Measurements from ENCODE around the gene TNXB. TPM values are rescaled to one million over a fixed set of nuclear protein-coding genes. Genes with fewer than 3 reads are reported as not detected.

Gene TNXB
- 11.2 TPM for total RNA-seq
- polyA plus RNA-seq, result under 1 TPM in 2 of 4 donors, not detected in 2; 0.15 to 0.46 TPM

GRCh38 chr6:32109114-32109764, at the start of gene TNXB:
TSS of gene TNXB (minus strand) at chr6:32109338. CDS start at chr6:32098198, 11,140 bp downstream.
- Mint-ChIP-seq H3K4me1 (peaks cover 0 to 24% (median 3%) of the 10 kb centered on the region in 4 donors), H3K27ac (peak within 1 kb of the TSS in 2 of 3 donors; percentile 45 to 91), H3K4me3 (no peak within 1 kb of the TSS), H3K9me3 (peaks cover 0 to 1% (median 0%) of the 10 kb centered on the region in 7 donors), H3K27me3 (peaks cover 14% of the 10 kb centered on the region), H3K36me3 (peaks cover 3% of the 10 kb centered on the region)
- DNase-seq (no peak), ATAC-seq (ENCODE audit: low read depth in 2 of 2) (no peak)
- no peaks in the 10 kb centered on the region for H3K9me3 ChIP-seq (ENCODE audit: control insufficient read depth in 2 of 2, low read length in 2 of 2)
- no peak within 1 kb of the TSS for H3K27ac ChIP-seq (ENCODE audit: insufficient read depth, low read length, poor library complexity, severe bottlenecking)
- H3K4me3 ChIP-seq (ENCODE audit: low read depth, low read length), result no peak within 1 kb of the TSS
- H3K4me1 ChIP-seq (ENCODE audit: control insufficient read depth, insufficient read depth, low read length, poor library complexity, severe bottlenecking), result peaks cover 5% of the 10 kb centered on the region
- peaks cover 4% of the 10 kb centered on the region for H3K27me3 ChIP-seq (ENCODE audit: control insufficient read depth, insufficient read depth, low read length)
- no peaks in the 10 kb centered on the region for H3K36me3 ChIP-seq (ENCODE audit: control insufficient read depth, insufficient read depth, low read length)

GRCh38 chr6:32158052-32158451, 48.9 kb upstream of the TNXB start:
- H3K4me3 Mint-ChIP-seq, result no peak overlapping the region
- peaks cover 19% of the 10 kb centered on the region for H3K36me3 Mint-ChIP-seq
- Histone ChIP-seq H3K36me3 (ENCODE audit: control insufficient read depth, insufficient read depth, low read length) (peaks cover 7% of the 10 kb centered on the region), H3K27ac (ENCODE audit: insufficient read depth, low read length, poor library complexity, severe bottlenecking) (no peak overlapping the region), H3K4me1 (ENCODE audit: control insufficient read depth, insufficient read depth, low read length, poor library complexity, severe bottlenecking) (peaks cover 20% of the 10 kb centered on the region), H3K27me3 (ENCODE audit: control insufficient read depth, insufficient read depth, low read length) (no peaks in the 10 kb centered on the region), H3K9me3 (ENCODE audit: control insufficient read depth in 2 of 2, low read length in 2 of 2) (no peaks in the 10 kb centered on the region), H3K4me3 (ENCODE audit: low read depth, low read length) (no peak overlapping the region)
- H3K27me3 Mint-ChIP-seq, result peaks cover under 1% of the 10 kb centered on the region
- no peak for DNase-seq
- no peak for ATAC-seq (ENCODE audit: low read depth in 2 of 2)
- no peak overlapping the region for H3K27ac Mint-ChIP-seq
- H3K9me3 Mint-ChIP-seq, result peaks cover 0 to 1% (median 0%) of the 10 kb centered on the region in 7 donors
- H3K4me1 Mint-ChIP-seq, result peaks cover 0 to 31% (median 12%) of the 10 kb centered on the region in 4 donors

- no peaks in the 10 kb centered on the region for H3K9me3 ChIP-seq (ENCODE audit: control insufficient read depth in 2 of 2, low read length in 2 of 2)
- H3K4me3 ChIP-seq (ENCODE audit: low read depth, low read length), result no peak overlapping the region
- Mint-ChIP-seq H3K4me3 (no peak overlapping the region), H3K4me1 (peaks cover 0 to 41% (median 21%) of the 10 kb centered on the region in 4 donors), H3K9me3 (peaks cover 0 to 1% (median 0%) of the 10 kb centered on the region in 7 donors), H3K36me3 (peaks cover 17% of the 10 kb centered on the region), H3K27ac (no peak overlapping the region), H3K27me3 (peaks cover 13% of the 10 kb centered on the region)
- ATAC-seq (ENCODE audit: low read depth in 2 of 2) (no peak), DNase-seq (no peak)
- no peaks in the 10 kb centered on the region for H3K27me3 ChIP-seq (ENCODE audit: control insufficient read depth, insufficient read depth, low read length)
- no peak overlapping the region for H3K27ac ChIP-seq (ENCODE audit: insufficient read depth, low read length, poor library complexity, severe bottlenecking)
- H3K36me3 ChIP-seq (ENCODE audit: control insufficient read depth, insufficient read depth, low read length), result peaks cover 7% of the 10 kb centered on the region
- peaks cover 20% of the 10 kb centered on the region for H3K4me1 ChIP-seq (ENCODE audit: control insufficient read depth, insufficient read depth, low read length, poor library complexity, severe bottlenecking)
Observed at GRCh38 chr6:32156891-32157290, 47.8 kb upstream of the TNXB start.

GRCh38 chr6:32154514-32155161, 45.5 kb upstream of the TNXB start:
- Histone ChIP-seq H3K4me1 (ENCODE audit: control insufficient read depth, insufficient read depth, low read length, poor library complexity, severe bottlenecking) (peaks cover 20% of the 10 kb centered on the region), H3K4me3 (ENCODE audit: low read depth, low read length) (peak overlapping the region; percentile 77), H3K27me3 (ENCODE audit: control insufficient read depth, insufficient read depth, low read length) (peaks cover 2% of the 10 kb centered on the region), H3K27ac (ENCODE audit: insufficient read depth, low read length, poor library complexity, severe bottlenecking) (peak overlapping the region; percentile 62), H3K36me3 (ENCODE audit: control insufficient read depth, insufficient read depth, low read length) (peaks cover 7% of the 10 kb centered on the region), H3K9me3 (ENCODE audit: control insufficient read depth in 2 of 2, low read length in 2 of 2) (no peaks in the 10 kb centered on the region)
- peaks cover 0 to 3% (median 0%) of the 10 kb centered on the region in 7 donors for H3K9me3 Mint-ChIP-seq
- DNase-seq, result peak; percentile 51 to 80 (median 73)
- peaks cover 0 to 56% (median 24%) of the 10 kb centered on the region in 4 donors for H3K4me1 Mint-ChIP-seq
- peaks cover 27% of the 10 kb centered on the region for H3K27me3 Mint-ChIP-seq
- peak overlapping the region; percentile 91 to 98 (median 94) for H3K4me3 Mint-ChIP-seq
- peak; percentile 82 to 83 for ATAC-seq (ENCODE audit: low read depth in 2 of 2)
- H3K36me3 Mint-ChIP-seq, result peaks cover 17% of the 10 kb centered on the region
- peak overlapping the region; percentile 91 to 93 (median 92) for H3K27ac Mint-ChIP-seq

GRCh38 chr6:32153564-32154513, 44.7 kb upstream of the TNXB start, which contains the start of gene PPT2:
TSS of gene PPT2 (plus strand) at chr6:32154141. CDS start at chr6:32154595, 454 bp downstream.
- peaks cover 7% of the 10 kb centered on the region for H3K36me3 ChIP-seq (ENCODE audit: control insufficient read depth, insufficient read depth, low read length)
- Mint-ChIP-seq H3K4me1 (peaks cover 0 to 62% (median 26%) of the 10 kb centered on the region in 4 donors), H3K27ac (peak within 1 kb of the TSS; percentile 91 to 93 (median 92)), H3K4me3 (peak within 1 kb of the TSS; percentile 91 to 98 (median 94)), H3K9me3 (peaks cover 0 to 3% (median 0%) of the 10 kb centered on the region in 7 donors), H3K36me3 (peaks cover 14% of the 10 kb centered on the region), H3K27me3 (peaks cover 32% of the 10 kb centered on the region)
- peaks cover 2% of the 10 kb centered on the region for H3K27me3 ChIP-seq (ENCODE audit: control insufficient read depth, insufficient read depth, low read length)
- peak; percentile 53 to 85 (median 58) for DNase-seq
- H3K27ac ChIP-seq (ENCODE audit: insufficient read depth, low read length, poor library complexity, severe bottlenecking), result peak within 1 kb of the TSS; percentile 62
- no peaks in the 10 kb centered on the region for H3K9me3 ChIP-seq (ENCODE audit: control insufficient read depth in 2 of 2, low read length in 2 of 2)
- peak within 1 kb of the TSS; percentile 77 for H3K4me3 ChIP-seq (ENCODE audit: low read depth, low read length)
- ATAC-seq (ENCODE audit: low read depth in 2 of 2), result peak; percentile 48 to 54
- H3K4me1 ChIP-seq (ENCODE audit: control insufficient read depth, insufficient read depth, low read length, poor library complexity, severe bottlenecking), result peaks cover 20% of the 10 kb centered on the region

GRCh38 chr6:32152769-32153563, 43.8 kb upstream of the TNXB start:
- peaks cover 20% of the 10 kb centered on the region for H3K4me1 ChIP-seq (ENCODE audit: control insufficient read depth, insufficient read depth, low read length, poor library complexity, severe bottlenecking)
- H3K4me3 ChIP-seq (ENCODE audit: low read depth, low read length), result no peak overlapping the region
- Mint-ChIP-seq H3K36me3 (peaks cover 7% of the 10 kb centered on the region), H3K4me1 (peaks cover 0 to 71% (median 31%) of the 10 kb centered on the region in 4 donors), H3K27ac (peak overlapping the region in 2 of 3 donors; percentile 22 to 74), H3K27me3 (peaks cover 41% of the 10 kb centered on the region), H3K4me3 (peak overlapping the region; percentile 71 to 91 (median 84)), H3K9me3 (peaks cover 0 to 7% (median 0%) of the 10 kb centered on the region in 7 donors)
- no peaks in the 10 kb centered on the region for H3K9me3 ChIP-seq (ENCODE audit: control insufficient read depth in 2 of 2, low read length in 2 of 2)
- no peak for ATAC-seq (ENCODE audit: low read depth in 2 of 2)
- peaks cover 6% of the 10 kb centered on the region for H3K36me3 ChIP-seq (ENCODE audit: control insufficient read depth, insufficient read depth, low read length)
- no peak for DNase-seq
- H3K27me3 ChIP-seq (ENCODE audit: control insufficient read depth, insufficient read depth, low read length), result peaks cover 2% of the 10 kb centered on the region
- H3K27ac ChIP-seq (ENCODE audit: insufficient read depth, low read length, poor library complexity, severe bottlenecking), result no peak overlapping the region
